GM18861 (cell line): Measurements from ENCODE around the gene AFDN.
"Not testable (repeated sequence)": the region's sequence is repeated elsewhere in the genome, so short reads cannot be mapped to it uniquely, and the experiment has no call there.

ENCODE experiments used
- ATAC-seq: cut with Tn5 transposase; IDR thresholded peaks from one replicate; pipeline ENCODE4 v1.9.1; 2021; ENCODE audit not compliant: unreplicated experiment

The AFDN gene

DNA sequence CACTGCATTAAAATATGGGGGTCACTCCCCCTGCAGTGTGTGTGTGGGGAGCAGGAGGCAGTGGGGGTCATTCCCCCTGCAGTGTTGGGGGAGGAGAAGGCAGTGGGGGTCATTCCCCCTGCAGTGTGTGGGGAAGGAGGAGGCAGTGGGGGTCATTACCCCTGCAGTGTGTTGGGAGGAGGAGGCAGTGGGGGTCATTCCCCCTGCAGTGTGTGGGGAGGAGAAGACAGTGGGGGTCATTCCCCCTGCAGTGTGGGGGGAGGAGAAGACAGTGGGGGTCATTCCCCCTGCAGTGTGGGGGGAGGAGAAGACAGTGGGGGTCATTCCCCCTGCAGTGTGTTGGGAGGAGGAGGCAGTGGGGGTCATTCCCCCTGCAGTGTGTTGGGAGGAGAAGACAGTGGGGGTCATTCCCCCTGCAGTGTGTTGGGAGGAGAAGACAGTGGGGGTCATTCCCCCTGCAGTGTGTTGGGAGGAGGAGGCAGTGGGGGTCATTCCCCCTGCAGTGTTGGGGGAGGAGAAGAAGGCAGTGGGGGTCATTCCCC, 149.5 kb downstream of the AFDN start:
- ATAC-seq = not testable (repeated sequence)

DNA sequence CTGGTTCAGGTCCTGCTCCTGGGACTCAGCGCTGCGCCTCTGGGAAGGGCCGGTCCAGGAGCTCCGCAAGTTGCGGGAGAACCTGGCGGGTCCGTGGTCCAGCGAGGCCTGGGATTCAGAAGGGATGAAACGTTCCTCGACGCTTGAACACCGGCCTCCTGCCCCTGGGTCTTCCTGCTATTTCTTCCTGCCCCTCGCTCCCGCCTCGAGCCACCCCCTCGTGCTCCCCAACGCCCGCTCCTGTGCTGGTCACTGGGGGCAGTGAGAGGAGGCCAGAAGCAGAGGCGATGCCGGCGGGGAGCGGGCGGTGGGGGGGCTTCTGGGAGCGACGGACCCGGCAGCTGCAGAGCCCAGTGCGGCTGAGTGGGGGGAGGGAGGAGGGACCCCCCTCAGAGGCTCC, 150.0 kb downstream of the AFDN start:
- ATAC-seq = no peak

DNA sequence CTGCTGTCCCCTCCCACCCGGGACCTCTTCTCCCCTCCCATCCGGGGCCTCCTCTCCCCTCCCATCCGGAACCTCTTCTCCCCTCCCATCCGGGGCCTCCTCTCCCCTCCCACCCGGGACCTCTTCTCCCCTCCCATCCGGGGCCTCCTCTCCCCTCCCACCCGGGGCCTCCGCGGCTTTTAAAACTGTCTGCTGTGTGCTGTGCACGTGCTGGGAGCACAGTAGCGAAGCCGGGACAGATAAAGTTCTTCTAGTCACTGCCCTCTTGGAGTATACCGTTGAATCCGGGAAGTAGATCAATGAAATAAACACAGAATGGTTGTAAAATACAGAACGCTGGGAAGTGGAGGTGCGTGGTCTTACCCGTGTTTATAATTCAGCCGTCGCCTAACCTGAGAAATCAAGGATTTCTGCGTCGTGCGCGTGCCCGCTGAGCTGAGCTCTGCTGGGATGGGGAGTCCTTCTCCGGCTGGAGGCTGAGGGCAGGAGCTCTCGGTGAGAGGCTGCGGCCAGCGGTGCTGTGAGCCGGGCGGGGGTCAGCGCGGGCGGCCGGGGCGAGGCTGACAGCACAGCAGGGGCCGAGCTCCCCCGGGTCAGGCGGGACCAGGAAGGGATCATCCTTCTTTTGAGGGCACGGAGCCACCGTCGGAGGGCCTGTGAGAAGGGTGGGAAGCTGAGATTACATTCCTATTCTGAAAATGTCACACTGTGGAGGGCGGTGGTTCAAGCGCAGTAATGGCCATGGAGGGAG, 151.2 kb downstream of the AFDN start:
- ATAC-seq = no peak

DNA sequence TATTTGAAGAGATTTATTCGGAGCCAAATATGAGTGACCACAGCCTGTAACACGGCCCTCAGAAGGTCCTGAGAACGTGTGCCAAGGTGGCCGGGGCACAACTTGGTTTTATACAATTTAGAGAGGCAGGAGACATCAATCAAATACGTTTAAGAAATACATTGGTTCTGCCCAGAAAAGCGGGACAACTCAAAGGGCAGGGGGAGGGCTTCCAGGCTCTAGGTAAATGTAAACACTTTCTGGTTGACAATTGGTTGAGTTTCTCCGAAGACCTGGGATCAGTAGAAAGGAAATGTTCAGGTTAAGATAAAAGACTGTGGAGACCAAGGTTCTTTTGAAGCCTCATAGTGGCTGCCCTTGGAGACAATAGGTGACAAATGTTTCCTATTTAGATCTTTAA, 151.9 kb downstream of the AFDN start:
- ATAC-seq = no peak

GRCh38 chr6:167979436-167980139, 152.9 kb downstream of the AFDN start:
- ATAC-seq = no peak

DNA sequence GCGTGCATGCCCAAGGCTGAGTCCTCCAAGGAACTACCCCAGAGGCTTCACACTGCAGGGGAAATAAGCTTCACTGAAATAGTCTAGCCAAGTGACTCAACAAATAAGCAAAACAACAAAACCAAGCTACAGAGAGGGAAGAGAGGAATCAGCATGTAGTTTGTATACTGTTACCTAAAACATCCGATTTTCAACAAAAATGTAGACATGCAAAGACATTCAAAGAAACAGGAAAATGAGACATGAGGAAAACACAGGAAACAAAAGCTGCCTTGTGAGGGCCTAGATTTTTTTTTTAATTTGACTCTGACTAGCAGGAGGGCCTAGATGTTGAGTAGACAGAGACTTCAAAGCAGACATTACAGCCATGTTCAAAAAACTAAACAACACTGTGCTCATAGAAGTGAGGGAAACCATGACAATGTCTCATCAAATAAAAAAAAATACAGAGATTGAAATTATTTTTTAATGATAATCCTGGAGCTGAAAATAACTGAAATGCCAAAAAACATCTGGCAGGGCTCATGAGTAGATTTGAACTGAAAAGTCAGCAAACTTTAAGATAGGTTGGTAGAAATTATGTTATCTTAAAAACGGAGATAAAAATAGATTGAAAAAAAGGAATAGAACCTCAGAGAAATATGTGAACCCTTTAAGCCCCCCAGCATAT, 154.3 kb downstream of the AFDN start:
- ATAC-seq = no peak

DNA sequence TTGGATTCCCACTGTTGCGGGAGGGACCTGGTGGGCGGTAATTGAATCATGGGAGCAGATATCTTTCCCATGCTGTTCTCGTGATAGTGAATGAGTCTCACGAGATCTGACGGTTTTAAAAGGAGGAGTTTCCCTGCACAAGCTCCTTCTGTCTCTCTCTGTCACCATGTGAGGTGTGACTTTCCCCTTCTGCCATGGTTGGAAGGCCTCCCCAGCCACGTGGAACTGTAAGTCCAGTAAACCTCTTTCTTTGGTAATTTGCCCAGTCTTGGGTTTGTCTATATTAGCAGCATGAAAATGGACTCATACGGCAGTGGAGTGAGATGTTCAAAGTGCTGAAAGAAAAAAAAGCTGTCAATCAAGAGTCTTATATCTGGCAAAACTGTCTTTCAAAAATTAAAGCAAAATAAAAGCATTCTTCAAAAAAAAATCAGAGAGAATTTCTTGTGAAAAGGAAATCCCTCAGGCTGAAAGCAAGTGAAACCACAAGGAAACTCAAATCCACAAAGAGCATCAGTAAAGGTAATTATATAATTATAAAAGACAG, 155.3 kb downstream of the AFDN start:
- ATAC-seq = no peak

GRCh38 chr6:167984144-167984719, 157.5 kb downstream of the AFDN start:
- ATAC-seq = no peak

- ATAC-seq = no peak
These were observed 158.3 kb downstream of the AFDN start for GRCh38 chr6:167984876-167985604.

- no peak for ATAC-seq
These were observed 159.3 kb downstream of the AFDN start for GRCh38 chr6:167985911-167986595.

- no peak for ATAC-seq
These were observed 160.9 kb downstream of the AFDN start for GRCh38 chr6:167987396-167988153.

- no peak for ATAC-seq
These were observed 161.4 kb downstream of the AFDN start for GRCh38 chr6:167988154-167988495.

DNA sequence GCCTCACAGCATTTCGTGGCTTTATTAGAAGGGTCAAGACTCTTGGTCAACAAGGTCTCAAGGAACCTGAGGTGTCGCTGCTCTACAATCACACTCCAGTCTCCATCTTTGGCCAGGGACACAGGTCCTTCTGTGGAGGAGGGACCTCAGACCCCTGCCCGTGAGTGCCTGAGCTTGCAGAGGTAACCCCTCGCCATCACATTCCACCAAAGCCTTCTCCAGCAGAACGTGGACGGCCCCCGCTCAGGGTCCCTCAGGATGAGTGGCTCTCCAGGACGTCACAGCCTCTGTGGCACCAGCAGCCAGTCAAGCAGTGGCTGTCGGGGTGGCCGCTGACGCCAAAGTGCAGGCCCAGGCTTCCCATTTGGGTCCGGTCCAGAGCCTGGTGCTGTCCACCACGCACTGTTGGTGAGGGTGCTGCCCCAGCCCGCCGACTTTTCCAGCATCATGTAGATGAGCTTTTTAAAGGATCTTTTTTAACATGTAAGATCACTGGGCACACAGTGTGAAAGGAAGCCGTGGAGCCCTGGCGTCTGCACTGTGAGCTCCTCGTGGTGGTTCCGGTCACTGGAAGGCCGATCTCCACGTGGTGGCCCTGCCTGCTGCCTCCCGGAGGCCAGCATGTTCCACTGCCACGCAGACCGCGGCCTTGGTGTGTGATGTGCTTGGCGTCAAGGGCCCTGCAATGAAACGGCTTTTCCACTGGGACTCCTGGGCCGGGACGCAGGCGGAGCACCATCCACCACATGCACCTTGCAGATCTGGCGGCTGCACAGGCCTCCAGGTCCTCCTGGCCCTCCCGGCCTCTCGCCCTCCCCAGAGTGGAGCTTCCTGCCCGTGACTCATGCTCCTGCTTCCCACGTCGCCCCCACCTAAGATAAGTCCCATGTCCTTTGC, 162.5 kb downstream of the AFDN start:
- no peak for ATAC-seq

DNA sequence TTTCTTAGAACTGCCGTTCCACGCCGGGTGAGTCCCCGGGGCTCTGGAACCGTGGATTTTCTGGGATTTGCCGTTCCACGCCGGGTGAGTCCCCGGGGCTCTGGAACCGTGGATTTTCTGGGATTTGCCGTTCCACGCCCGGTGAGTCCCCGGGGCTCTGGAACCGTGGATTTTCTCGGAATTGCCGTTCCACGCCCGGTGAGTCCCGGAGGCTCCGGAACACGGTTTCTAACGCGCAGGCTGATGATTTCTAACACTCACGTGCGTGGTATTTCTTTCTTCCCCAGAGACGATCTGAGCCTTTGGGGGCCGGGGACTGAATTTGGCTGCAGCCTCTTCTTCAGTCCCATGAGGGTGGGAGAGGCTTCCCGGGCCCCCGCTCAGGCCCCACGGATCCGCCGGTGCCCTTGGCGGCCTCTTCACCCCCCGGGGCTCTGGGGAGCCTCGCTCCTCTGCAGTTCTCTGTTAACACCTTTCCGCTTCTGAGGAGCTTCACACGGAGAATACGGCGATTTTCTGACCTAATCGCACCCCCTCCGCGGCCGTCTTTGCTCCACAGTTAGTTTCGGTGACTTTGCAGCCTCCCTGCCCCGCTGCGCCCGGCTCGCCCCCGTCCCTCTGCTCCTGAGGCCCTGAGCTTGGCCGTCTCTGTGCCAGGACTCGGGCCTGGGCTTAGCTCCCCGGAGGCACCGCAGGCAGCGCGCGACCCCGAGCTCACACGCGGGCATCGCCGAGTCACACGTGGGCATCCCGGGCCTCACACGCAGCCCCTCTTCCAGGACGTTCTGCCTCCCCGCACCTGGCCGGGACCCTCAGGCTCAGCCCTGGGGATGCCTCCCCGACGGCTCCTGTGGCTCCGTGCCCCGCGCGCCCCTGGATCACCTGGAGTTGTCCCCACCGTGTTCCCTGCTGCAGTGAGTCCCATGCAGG, 163.6 kb downstream of the AFDN start:
- ATAC-seq = no peak

GRCh38 chr6:167993169-167993568, 166.5 kb downstream of the AFDN start:
- no peak for ATAC-seq

DNA sequence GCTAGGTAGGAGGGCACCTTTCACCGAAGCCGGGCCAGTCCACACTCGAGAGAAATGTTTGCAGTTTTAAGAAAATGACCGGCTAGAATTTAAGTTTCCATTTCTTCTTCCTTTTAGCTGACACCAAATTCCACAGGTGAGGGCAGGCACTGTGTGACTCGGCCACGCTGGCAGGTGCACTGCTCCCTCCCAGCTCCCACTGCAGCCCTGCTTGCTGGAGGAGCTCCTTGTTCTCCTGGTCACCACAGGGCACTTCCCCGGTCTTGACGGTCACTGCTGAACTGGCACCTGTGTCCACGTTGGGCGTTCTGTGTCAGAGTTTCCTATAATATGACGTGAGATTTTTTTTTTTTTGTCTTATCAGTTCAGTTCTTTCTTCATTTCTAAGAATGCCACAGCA, 167.1 kb downstream of the AFDN start:
- no peak for ATAC-seq

- no peak for ATAC-seq
These were observed 168.6 kb downstream of the AFDN start for GRCh38 chr6:167995302-167995701.
